Naive thymus-derived CD4-positive, alpha-beta T cell (primary cell): ENCODE measurements around the gene SIRPG. TPM values are rescaled to one million over a fixed set of nuclear protein-coding genes. Genes with fewer than 3 reads are reported as not detected.
"Not testable (repeated sequence)": the region's sequence is repeated elsewhere in the genome, so short reads cannot be mapped to it uniquely, and the experiment has no call there.

ENCODE experiments used
- ATAC-seq: fragments of 150-1000 bp; cut with Tn5 transposase; 2 replicates; pipeline ENCODE4 v1.10.0; 2021; ENCODE audit warnings: mild to moderate bottlenecking, moderate library complexity
- CTCF ChIA-PET: fragments of 350-600 bp; sonication (Branson Sonifier 250); formaldehyde crosslinking; loops from one replicate; lab custom pipeline; 2021; ENCODE audit warnings: antibody characterized with exemption; lab: Charles Lee
- POLR2A ChIA-PET: fragments of 350-600 bp; sonication (Branson Sonifier 250); formaldehyde crosslinking; loops from one replicate; lab custom pipeline; 2021; ENCODE audit warnings: antibody characterized with exemption, inconsistent platforms; lab: Charles Lee
- DNase-seq, 9 donors: peaks; one replicate each; pipeline versions ENCODE4 v3.0.0 to v3.0.0-alpha.2; 2020 to 2022; ENCODE audit warnings: mixed read lengths in 1 of 9
- H3K27ac ChIP-seq: one replicate; pipeline ENCODE4 v1.7.0; 2013; ENCODE audit warnings: mild to moderate bottlenecking, low read depth, low read length, moderate library complexity
- H3K27me3 ChIP-seq, 2 donors: one replicate each; pipeline ENCODE4 v1.7.0; 2013; ENCODE audit warnings: low read length in 2 of 2, mild to moderate bottlenecking in 2 of 2, moderate library complexity in 2 of 2; ENCODE audit not compliant: control insufficient read depth in 2 of 2, insufficient read depth in 2 of 2
- H3K36me3 ChIP-seq, 3 experiments: 1 replicate in 2 of 3; 2 replicates in 1 of 3; pipeline ENCODE4 v1.7.0; 2013; ENCODE audit warnings: low read length in 3 of 3, mild to moderate bottlenecking in 3 of 3, moderate library complexity in 1 of 3; ENCODE audit not compliant: insufficient read depth in 3 of 3, control insufficient read depth in 2 of 3
- H3K4me1 ChIP-seq, 2 donors: one replicate each; pipeline ENCODE4 v1.7.0; 2013; ENCODE audit warnings: low read length in 2 of 2, mild to moderate bottlenecking in 2 of 2, moderate library complexity in 1 of 2; ENCODE audit not compliant: control insufficient read depth in 2 of 2, insufficient read depth in 2 of 2
- H3K4me3 ChIP-seq: 2 replicates; pipeline ENCODE4 v1.7.0; 2013; ENCODE audit warnings: mild to moderate bottlenecking, low read length
- H3K9me3 ChIP-seq, 3 experiments: 1 replicate in 2 of 3; 2 replicates in 1 of 3; pipeline ENCODE4 v1.7.0; 2013; ENCODE audit warnings: low read length in 3 of 3; ENCODE audit not compliant: control insufficient read depth in 2 of 3
- H3K27ac Mint-ChIP-seq, 9 donors: one replicate each; pipeline ENCODE4 v1.8.0; 2020 to 2022; ENCODE audit warnings: mixed read lengths in 9 of 9, mild to moderate bottlenecking in 8 of 9, moderate library complexity in 5 of 9, inconsistent platforms in 2 of 9
- H3K27me3 Mint-ChIP-seq, 5 donors: one replicate each; pipeline ENCODE4 v1.8.0; 2021 to 2022; ENCODE audit warnings: mixed read lengths in 5 of 5, mild to moderate bottlenecking in 1 of 5
- H3K36me3 Mint-ChIP-seq, 5 donors: one replicate each; pipeline ENCODE4 v1.8.0; 2020 to 2022; ENCODE audit warnings: mixed read lengths in 5 of 5, mild to moderate bottlenecking in 3 of 5, inconsistent platforms in 1 of 5
- H3K4me1 Mint-ChIP-seq, 7 donors: one replicate each; pipeline ENCODE4 v1.8.0; 2020 to 2022; ENCODE audit warnings: mixed read lengths in 7 of 7, mild to moderate bottlenecking in 3 of 7, inconsistent platforms in 1 of 7
- H3K4me3 Mint-ChIP-seq, 10 donors: one replicate each; pipeline ENCODE4 v1.8.0; 2020 to 2022; ENCODE audit warnings: mild to moderate bottlenecking in 10 of 10, mixed read lengths in 10 of 10, moderate library complexity in 6 of 10, inconsistent platforms in 2 of 10
- H3K9me3 Mint-ChIP-seq, 11 donors: one replicate each; pipeline ENCODE4 v1.8.0; 2020 to 2022; ENCODE audit warnings: mixed read lengths in 11 of 11, mild to moderate bottlenecking in 4 of 11, inconsistent platforms in 1 of 11, moderate library complexity in 1 of 11
- intact Hi-C, 2 donors: fragments of 100-400 bp; cut with micrococcal nuclease; formaldehyde crosslinking; loops; one replicate each; pipeline ENCODE4 v1.15.1; 2023
- polyA plus RNA-seq, 2 donors: library from polyadenylated mRNA; unstranded; fragments of 300-500 nt; fragmentation: Illumina TruSeq; gene quantifications; one replicate each; pipeline ENCODE4 v1.2.3, GENCODE V29; 2021
- total RNA-seq, 6 experiments: library from RNA in 5 of 6; stranded (reverse) in 5 of 6; gene quantifications; 1 replicate in 5 of 6; 2 replicates in 1 of 6; pipeline ENCODE4 v1.2.3 and lab custom pipeline; 2021 to 2026

The SIRPG gene
- total and polyA plus RNA-seq, 7 experiments from 2014 or later, result 25.6 to 198 (median 51.4) TPM

DNA sequence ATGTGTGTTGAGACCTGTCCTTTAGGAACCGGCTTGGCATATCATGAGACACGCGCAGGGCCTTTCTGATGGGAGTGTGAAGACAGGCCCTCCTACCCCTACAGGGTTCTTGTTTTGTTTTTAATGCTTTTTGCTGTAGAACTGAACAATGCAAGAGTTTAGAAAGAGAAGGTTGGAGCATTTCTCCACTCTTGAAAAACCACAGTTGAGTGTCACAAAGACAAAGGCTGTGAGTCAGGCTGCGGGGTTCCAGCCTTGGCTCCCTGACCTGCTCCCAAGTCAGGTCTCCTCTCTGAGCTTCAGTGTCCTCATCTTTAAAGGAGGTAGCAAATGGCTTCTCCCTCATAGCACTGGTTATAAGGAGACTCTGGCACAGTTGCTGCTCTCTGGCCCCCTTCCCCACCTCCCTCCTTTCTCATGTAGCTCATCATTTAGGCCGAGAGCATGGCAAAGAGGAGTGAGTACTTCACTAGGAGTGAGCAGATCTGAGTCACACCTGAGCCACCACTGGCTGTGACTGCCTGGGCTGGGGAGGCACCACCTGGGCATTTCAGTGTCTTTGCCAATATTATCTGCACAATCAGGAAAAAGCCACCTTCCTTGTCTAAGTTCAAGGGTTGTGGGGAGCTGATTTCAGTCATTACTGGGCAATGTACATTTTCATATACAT is 48.8 kb downstream of the SIRPG start:
- H3K27ac ChIP-seq, intact Hi-C loops, H3K27me3 ChIP-seq, H3K4me3 ChIP-seq, H3K4me1 ChIP-seq, DNase-seq, CTCF ChIA-PET, H3K4me1 Mint-ChIP-seq, H3K9me3 Mint-ChIP-seq, H3K9me3 ChIP-seq, ATAC-seq, H3K27ac Mint-ChIP-seq, H3K4me3 Mint-ChIP-seq, H3K27me3 Mint-ChIP-seq, POLR2A ChIA-PET, H3K36me3 ChIP-seq: not testable (repeated sequence)
- H3K36me3 Mint-ChIP-seq, result peaks cover 0 to 20% (median 6%) of the 10 kb centered on the region in 5 donors

DNA sequence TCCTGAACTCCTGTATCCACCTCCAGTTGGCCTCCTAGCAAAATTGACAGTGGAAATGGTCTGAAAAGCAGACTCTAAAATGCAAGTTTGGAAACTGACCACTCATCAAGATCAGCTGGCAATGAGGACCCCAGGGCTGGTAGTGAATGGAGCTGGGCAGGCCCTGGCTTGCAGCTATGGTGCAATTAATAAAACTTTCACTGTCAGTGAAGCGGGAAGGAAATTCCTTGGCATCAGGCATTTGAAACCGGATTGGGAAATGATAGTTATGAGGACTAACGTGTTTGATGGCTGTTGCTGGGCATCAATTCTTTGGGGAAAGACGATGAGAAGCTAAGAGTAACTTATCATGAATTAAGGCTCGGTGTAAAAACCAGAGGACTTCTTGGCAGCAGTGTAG is 56.8 kb downstream of the SIRPG start:
- ChIA-PET CTCF (no interaction called here), POLR2A (no interaction called here)
- no peak overlapping the region for H3K27ac ChIP-seq
- Mint-ChIP-seq H3K36me3 (peaks cover 0 to 33% (median 0%) of the 10 kb centered on the region in 5 donors), H3K27me3 (no peaks in the 10 kb centered on the region), H3K27ac (peak overlapping the region in 1 of 9 donors; percentile 36), H3K9me3 (no peaks in the 10 kb centered on the region), H3K4me1 (no peaks in the 10 kb centered on the region), H3K4me3 (no peak overlapping the region)
- ATAC-seq, result no peak
- H3K36me3 ChIP-seq, result no peaks in the 10 kb centered on the region
- no peak for DNase-seq
- H3K9me3 ChIP-seq, result no peaks in the 10 kb centered on the region
- no peaks in the 10 kb centered on the region for H3K27me3 ChIP-seq
- H3K4me1 ChIP-seq, result no peaks in the 10 kb centered on the region
- intact Hi-C loops, result no loop called here
- no peak overlapping the region for H3K4me3 ChIP-seq

DNA sequence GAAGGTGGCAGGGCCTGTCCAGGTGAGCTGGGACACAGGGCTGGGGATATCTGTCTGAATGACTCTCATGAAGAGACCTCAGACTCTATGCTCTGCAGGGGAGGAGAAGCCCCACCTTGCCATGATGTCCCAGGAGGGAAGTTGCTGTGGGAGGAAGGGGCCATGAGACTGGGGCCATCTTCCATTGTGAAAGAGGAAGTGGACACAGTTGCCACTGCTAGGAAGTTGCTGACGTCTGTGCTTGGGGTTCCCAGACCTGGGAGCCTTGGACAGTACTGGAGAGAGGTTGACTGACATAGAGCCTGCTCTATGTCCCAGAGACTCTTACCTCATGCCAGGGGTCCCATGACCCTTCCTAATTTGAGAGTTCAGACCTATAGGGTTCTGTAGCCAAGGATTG is 62.2 kb downstream of the SIRPG start:
- H3K27me3 Mint-ChIP-seq, result no peaks in the 10 kb centered on the region
- H3K9me3 Mint-ChIP-seq, result no peaks in the 10 kb centered on the region
- ChIA-PET CTCF (no interaction called here), POLR2A (interaction anchor here (0.6 kb wide), 1 partner anchor 78 kb away, joined by 6 read pairs; no protein-coding TSS in a partner anchor)
- intact Hi-C loops, result no loop called here
- ATAC-seq (no peak), DNase-seq (no peak)
- Histone ChIP-seq H3K9me3 (no peaks in the 10 kb centered on the region), H3K27me3 (no peaks in the 10 kb centered on the region), H3K36me3 (no peaks in the 10 kb centered on the region), H3K4me3 (no peak overlapping the region), H3K27ac (no peak overlapping the region), H3K4me1 (no peaks in the 10 kb centered on the region)
- no peak overlapping the region for H3K4me3 Mint-ChIP-seq
- H3K36me3 Mint-ChIP-seq, result peaks cover 0 to 22% (median 0%) of the 10 kb centered on the region in 5 donors
- no peak overlapping the region for H3K27ac Mint-ChIP-seq
- no peaks in the 10 kb centered on the region for H3K4me1 Mint-ChIP-seq

DNA sequence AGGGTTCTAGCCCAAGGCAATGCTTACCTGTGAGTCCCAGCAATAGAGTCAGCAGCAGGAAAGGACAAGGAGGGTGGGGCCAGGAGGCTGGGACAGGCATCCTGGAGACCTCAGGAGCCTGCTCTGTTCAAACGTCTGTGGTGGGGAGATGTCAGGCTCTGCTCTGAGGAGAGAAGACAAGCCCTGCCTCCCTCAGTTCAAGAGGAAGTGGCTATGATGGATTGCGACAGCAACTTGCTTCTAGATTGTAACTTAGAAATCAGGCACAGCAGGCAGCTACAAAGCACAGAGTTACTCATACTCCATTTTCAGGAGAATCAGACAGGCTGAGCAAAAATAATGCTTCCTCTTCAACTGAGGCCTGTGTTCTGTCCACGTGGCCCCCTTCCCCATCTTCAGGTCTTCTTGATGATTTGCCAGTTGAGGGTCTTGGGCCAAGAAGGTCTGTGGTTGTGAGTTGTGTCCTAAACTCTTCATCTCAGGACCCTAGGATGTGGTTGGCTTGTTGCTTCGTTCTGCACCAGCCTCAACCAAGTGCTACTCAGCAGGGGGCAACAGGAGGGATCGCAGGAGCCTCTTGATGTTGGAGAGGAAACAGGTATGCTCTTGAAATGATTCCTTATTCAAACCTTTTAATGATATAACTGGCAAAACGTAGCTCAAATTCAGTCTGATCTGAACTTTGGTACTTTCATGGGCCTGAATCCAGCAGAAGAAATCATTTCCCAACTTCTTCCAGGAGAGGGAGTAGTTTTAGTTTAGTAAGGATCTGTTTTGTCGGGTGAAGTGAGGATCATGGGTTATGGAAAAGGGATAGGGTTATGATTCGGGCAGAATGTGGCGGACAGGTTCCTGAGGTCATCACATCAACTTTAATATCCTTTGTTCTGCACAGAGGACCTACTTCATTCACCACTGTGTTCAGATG is 68.8 kb downstream of the SIRPG start:
- H3K27me3 ChIP-seq, result no peaks in the 10 kb centered on the region
- Mint-ChIP-seq H3K9me3 (peaks cover 0 to 3% (median 0%) of the 10 kb centered on the region in 11 donors), H3K27ac (peak overlapping the region in 3 of 9 donors; percentile 88 to 91 (median 90)), H3K4me1 (peaks cover 0 to 41% (median 0%) of the 10 kb centered on the region in 7 donors), H3K36me3 (peaks cover 0 to 3% (median 0%) of the 10 kb centered on the region in 5 donors), H3K4me3 (peak overlapping the region in 4 of 10 donors; percentile 67 to 76 (median 70)), H3K27me3 (no peaks in the 10 kb centered on the region)
- intact Hi-C loops, result loop anchor here in 1 of 2 donors (2.0 kb wide), 2 partner anchors 146 to 188 kb away; no protein-coding TSS in a partner anchor
- H3K27ac ChIP-seq, result no peak overlapping the region
- ATAC-seq (no peak), DNase-seq (peak in 3 of 9 donors; percentile 23 to 64 (median 56))
- CTCF ChIA-PET, result interaction anchor here (0.6 kb wide), 1 partner anchor 54 kb away, joined by 3 read pairs; no protein-coding TSS in a partner anchor
- peaks cover 0 to 5% of the 10 kb centered on the region in 2 donors for H3K4me1 ChIP-seq
- no peaks in the 10 kb centered on the region for H3K9me3 ChIP-seq
- no peaks in the 10 kb centered on the region for H3K36me3 ChIP-seq
- POLR2A ChIA-PET, result interaction anchor here (0.7 to 1.2 kb wide), 2 partner anchors 62 to 87 kb away, joined by 3 to 4 read pairs; no protein-coding TSS in a partner anchor
- H3K4me3 ChIP-seq, result no peak overlapping the region

DNA sequence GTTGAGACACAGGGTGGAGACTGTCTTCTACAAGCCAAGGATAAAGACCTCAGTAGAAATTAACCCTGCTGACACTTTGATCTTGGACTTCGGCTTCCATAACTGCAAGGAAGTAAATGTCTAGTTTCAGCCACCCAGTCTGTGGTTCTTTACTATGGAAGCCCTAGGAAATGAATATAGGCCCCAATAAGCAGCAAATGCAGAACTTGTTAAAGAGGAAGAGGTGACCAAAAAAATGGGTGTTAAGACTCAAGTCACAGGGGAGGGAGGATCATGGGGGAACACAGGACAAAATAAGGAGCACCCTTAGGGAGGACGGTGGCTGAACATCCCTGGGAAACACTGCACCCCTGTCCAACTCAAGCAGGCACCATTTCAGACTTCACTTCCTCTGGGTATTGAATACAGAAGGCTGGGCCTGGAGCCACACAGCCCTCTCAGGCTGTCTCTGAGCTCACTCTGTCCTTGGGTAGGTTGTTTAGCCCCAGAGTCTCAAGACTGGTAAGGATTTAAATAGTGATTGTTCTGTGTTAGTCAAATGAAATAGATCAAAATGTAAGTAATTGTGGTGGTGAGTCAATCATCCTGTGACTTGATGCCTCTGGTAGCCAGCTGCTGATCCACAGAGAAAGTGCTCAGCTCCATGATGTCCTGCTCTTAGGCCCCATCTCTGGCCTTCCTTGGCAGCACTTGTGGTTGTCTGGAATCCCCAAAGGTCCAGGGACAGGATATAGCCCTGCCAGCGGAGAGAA is 69.6 kb downstream of the SIRPG start:
- Histone ChIP-seq H3K9me3 (no peaks in the 10 kb centered on the region), H3K27me3 (no peaks in the 10 kb centered on the region), H3K36me3 (no peaks in the 10 kb centered on the region), H3K4me1 (peaks cover 0 to 5% of the 10 kb centered on the region in 2 donors), H3K4me3 (no peak overlapping the region), H3K27ac (no peak overlapping the region)
- CTCF ChIA-PET, result interaction anchor here (0.6 kb wide), 1 partner anchor 55 kb away, joined by 3 read pairs; no protein-coding TSS in a partner anchor
- Mint-ChIP-seq H3K4me1 (peaks cover 0 to 46% (median 0%) of the 10 kb centered on the region in 7 donors), H3K36me3 (peaks cover 0 to 7% (median 0%) of the 10 kb centered on the region in 5 donors), H3K4me3 (peak overlapping the region in 4 of 10 donors; percentile 67 to 76 (median 70)), H3K27me3 (no peaks in the 10 kb centered on the region), H3K9me3 (peaks cover 0 to 3% (median 0%) of the 10 kb centered on the region in 11 donors), H3K27ac (peak overlapping the region in 3 of 9 donors; percentile 88 to 91 (median 90))
- DNase-seq, result no peak
- intact Hi-C loops, result loop anchor here in 1 of 2 donors (2.0 kb wide), 2 partner anchors 147 to 189 kb away; no protein-coding TSS in a partner anchor
- no peak for ATAC-seq
- POLR2A ChIA-PET, result interaction anchor here (1.2 kb wide), 1 partner anchor 63 kb away, joined by 4 read pairs; no protein-coding TSS in a partner anchor

DNA sequence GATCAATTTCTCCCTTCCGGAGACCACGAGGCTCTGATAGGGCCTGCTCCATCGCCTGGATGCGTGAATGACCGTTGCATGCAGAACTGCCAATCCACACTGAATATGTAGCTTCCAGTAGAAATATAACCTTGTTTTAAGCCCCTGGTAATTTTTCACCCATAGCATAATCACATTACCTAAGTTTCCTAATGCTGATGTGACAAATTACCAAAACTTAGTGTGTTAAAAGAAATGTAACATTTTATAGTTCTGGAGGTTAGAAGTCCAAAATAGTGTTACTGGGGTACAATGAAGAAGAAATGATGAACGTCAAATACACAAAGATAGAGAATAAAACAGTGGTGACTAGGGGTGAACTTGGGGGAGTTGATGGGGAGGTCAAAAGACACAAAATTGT is 78.1 kb downstream of the SIRPG start:
- no peaks in the 10 kb centered on the region for H3K27me3 Mint-ChIP-seq
- Histone ChIP-seq H3K27me3 (no peaks in the 10 kb centered on the region), H3K36me3 (no peaks in the 10 kb centered on the region), H3K4me1 (no peaks in the 10 kb centered on the region), H3K4me3 (no peak overlapping the region), H3K9me3 (no peaks in the 10 kb centered on the region), H3K27ac (no peak overlapping the region)
- H3K36me3 Mint-ChIP-seq, result peaks cover 3 to 23% (median 8%) of the 10 kb centered on the region in 5 donors
- no peak for DNase-seq
- no peaks in the 10 kb centered on the region for H3K9me3 Mint-ChIP-seq
- no peak for ATAC-seq
- H3K4me1 Mint-ChIP-seq, result peaks cover 0 to 10% (median 5%) of the 10 kb centered on the region in 7 donors
- ChIA-PET CTCF (no interaction called here), POLR2A (no interaction called here)
- peak overlapping the region in 1 of 9 donors; percentile 20 for H3K27ac Mint-ChIP-seq
- no peak overlapping the region for H3K4me3 Mint-ChIP-seq
- intact Hi-C loops, result no loop called here
